Activated naive CD8-positive, alpha-beta T cell treated with anti-CD3 and anti-CD28 coated beads for 36 hours (primary cell): ENCODE measurements around the gene CD200R1L. TPM values are rescaled to one million over a fixed set of nuclear protein-coding genes. Genes with fewer than 3 reads are reported as not detected.
"Not testable (repeated sequence)": the region's sequence is repeated elsewhere in the genome, so short reads cannot be mapped to it uniquely, and the experiment has no call there.

ENCODE experiments used
- DNase-seq: peaks from one replicate; pipeline ENCODE4 v3.0.0; 2021
- H3K27ac Mint-ChIP-seq: one replicate; pipeline ENCODE4 v1.8.0; 2022; ENCODE audit warnings: mild to moderate bottlenecking, moderate library complexity, mixed read lengths
- H3K27me3 Mint-ChIP-seq: one replicate; pipeline ENCODE4 v1.8.0; 2022; ENCODE audit warnings: mild to moderate bottlenecking, mixed read lengths
- H3K36me3 Mint-ChIP-seq: one replicate; pipeline ENCODE4 v1.8.0; 2021; ENCODE audit warnings: mild to moderate bottlenecking, mixed read lengths
- H3K4me1 Mint-ChIP-seq: one replicate; pipeline ENCODE4 v1.8.0; 2021; ENCODE audit warnings: mixed read lengths
- H3K4me3 Mint-ChIP-seq: one replicate; pipeline ENCODE4 v1.8.0; 2022; ENCODE audit warnings: mild to moderate bottlenecking, moderate library complexity, mixed read lengths
- H3K9me3 Mint-ChIP-seq: one replicate; pipeline ENCODE4 v1.8.0; 2022; ENCODE audit warnings: mixed read lengths
- total RNA-seq, 2 experiments: library from RNA; stranded (reverse); gene quantifications; one replicate each; pipeline ENCODE4 v1.2.3, GENCODE V29; 2021

CD200R1L gene
- total RNA-seq, 2 experiments from 2014 or later = not detected

DNA sequence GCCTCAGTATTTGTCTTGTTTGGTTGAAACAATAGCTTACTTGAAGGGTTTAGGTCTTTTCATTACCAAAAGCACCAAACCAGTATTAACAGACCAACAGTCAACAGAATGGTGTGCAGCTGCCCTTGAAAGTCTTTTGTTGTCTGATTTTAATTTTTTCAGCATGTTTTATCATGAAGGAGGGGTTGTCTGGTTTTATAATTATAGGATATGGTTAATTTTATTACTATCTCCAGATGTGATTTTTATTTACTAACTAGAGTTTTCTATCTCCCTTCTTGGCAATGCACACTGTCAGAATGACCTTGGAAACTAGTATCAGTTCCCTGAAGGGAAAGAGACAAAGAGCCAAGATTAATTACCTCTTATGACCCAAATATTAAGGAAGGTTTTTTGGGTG lies 9.2 kb upstream of the CD200R1L start:
- Mint-ChIP-seq H3K36me3 (peaks cover 16% of the 10 kb centered on the region), H3K4me3 (no peak overlapping the region), H3K4me1 (peaks cover 23% of the 10 kb centered on the region), H3K27ac (no peak overlapping the region), H3K9me3 (peaks cover 39% of the 10 kb centered on the region), H3K27me3 (no peaks in the 10 kb centered on the region)
- DNase-seq = no peak

DNA sequence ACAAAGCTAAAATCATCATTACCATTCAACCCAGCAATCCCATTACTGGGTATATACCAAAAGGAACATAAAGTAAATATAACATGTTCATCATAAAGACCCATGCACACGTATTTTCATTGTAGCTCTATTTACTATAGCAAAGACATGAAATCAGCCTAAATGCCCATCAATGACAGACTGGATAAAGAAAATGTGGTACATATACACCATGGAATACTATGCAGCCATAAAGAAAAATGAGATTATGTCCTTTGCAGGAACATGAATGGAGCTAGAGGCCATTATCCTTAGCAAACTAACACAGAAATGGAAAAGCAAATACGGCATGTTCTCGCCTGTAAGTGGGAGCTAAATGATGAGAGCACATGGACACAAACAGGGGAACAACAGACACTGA lies 8.4 kb upstream of the CD200R1L start:
- not testable (repeated sequence) for H3K27ac Mint-ChIP-seq, DNase-seq, H3K27me3 Mint-ChIP-seq, H3K4me3 Mint-ChIP-seq
- Mint-ChIP-seq H3K9me3 (peaks cover 47% of the 10 kb centered on the region), H3K36me3 (peaks cover 23% of the 10 kb centered on the region), H3K4me1 (peaks cover 23% of the 10 kb centered on the region)

DNA sequence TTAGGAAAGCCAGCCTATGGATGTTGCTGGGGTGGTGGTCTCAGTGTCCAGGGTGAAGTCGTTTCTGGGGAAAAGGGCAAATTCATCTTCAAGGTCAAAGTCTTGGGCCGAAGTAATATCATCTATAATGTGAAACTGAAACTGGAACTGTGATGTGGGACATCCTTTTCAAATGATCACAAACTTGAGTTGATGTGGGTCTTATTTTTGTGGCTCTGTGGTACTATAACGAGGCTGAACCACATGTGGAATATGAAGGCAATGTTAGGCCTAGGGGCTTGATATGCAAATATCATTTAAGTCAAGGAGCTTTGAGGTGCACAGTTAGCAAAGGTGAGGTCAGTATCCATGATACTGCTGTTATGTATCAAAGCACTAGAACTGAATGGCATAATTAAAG lies 1.5 kb upstream of the CD200R1L start:
- no peak for DNase-seq
- Mint-ChIP-seq H3K4me1 (peaks cover 24% of the 10 kb centered on the region), H3K9me3 (peaks cover 32% of the 10 kb centered on the region), H3K27ac (peak overlapping the region; percentile 80), H3K36me3 (peaks cover 26% of the 10 kb centered on the region), H3K27me3 (no peaks in the 10 kb centered on the region), H3K4me3 (no peak overlapping the region)

DNA sequence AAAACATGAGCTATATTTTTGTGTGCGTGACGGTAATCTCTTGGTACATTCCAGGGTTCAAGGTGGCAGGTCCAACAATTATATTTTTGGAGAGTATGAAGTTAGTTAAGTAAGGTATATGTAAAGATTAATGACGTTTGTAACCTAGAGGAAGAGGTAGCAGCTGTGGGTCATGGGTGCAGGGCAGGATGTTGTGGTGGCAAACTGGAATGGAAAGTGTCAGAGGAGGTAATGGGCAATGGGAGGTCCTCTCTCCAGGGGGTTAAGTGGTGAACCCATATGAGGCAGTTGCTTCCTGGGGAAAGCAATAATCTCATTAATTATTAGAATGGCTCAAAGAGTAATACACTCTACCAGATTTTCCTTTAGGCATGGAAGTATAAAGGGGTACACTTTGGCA lies 1.0 kb upstream of the CD200R1L start:
- Mint-ChIP-seq H3K27ac (peak overlapping the region; percentile 80), H3K36me3 (peaks cover 26% of the 10 kb centered on the region), H3K4me3 (peak overlapping the region; percentile 27), H3K27me3 (no peaks in the 10 kb centered on the region), H3K9me3 (peaks cover 34% of the 10 kb centered on the region), H3K4me1 (peaks cover 24% of the 10 kb centered on the region)
- DNase-seq = peak; percentile 31

DNA sequence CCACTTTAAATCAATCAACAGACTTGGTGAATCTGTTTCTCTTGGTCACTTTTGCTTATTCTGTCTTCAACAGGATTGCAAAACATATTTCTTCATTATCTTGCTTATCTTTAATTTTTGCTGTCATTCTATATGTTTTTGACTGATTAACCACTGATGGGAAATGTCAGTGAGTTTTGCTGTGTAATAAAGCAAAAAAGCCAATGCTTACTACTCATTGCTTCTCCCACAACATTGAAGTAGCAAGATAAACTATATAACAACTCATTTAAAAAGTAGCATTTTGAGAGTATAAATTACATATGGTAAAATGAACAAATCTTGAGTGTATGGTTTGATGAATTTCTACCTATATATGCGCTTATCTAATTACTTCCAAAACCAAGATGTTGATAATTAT lies 892 bp downstream of the CD200R1L start:
- H3K27ac Mint-ChIP-seq = no peak overlapping the region
- H3K4me1 Mint-ChIP-seq = peaks cover 24% of the 10 kb centered on the region
- H3K9me3 Mint-ChIP-seq = peaks cover 19% of the 10 kb centered on the region

DNA sequence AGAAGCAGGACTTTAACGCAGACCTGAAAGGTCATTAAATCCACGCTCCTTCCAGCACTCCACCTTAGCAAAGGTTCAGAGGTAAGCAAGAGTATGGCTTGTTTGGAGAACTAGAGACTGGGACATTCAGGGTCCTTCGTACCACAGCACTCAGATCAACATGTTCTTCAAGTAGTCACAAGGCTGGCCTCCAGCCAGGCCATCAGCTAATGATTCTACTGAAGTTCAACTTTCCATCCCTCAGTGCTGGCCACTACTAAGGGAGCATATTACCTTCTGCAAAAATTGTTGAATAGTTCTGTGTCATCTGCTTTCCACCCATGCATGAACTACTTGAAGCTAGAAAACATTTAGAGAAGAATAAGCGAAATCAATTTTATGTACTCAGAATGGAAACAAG lies 17.6 kb downstream of the CD200R1L start:
- Mint-ChIP-seq H3K4me3 (no peak overlapping the region), H3K27ac (no peak overlapping the region), H3K27me3 (no peaks in the 10 kb centered on the region), H3K9me3 (no peaks in the 10 kb centered on the region), H3K4me1 (no peaks in the 10 kb centered on the region), H3K36me3 (no peaks in the 10 kb centered on the region)
- no peak for DNase-seq

More for the DNA sequence above, 892 bp downstream of the CD200R1L start:
- Mint-ChIP-seq H3K27me3 (no peaks in the 10 kb centered on the region), H3K36me3 (peaks cover 18% of the 10 kb centered on the region), H3K4me3 (no peak overlapping the region)
- DNase-seq = no peak

DNA sequence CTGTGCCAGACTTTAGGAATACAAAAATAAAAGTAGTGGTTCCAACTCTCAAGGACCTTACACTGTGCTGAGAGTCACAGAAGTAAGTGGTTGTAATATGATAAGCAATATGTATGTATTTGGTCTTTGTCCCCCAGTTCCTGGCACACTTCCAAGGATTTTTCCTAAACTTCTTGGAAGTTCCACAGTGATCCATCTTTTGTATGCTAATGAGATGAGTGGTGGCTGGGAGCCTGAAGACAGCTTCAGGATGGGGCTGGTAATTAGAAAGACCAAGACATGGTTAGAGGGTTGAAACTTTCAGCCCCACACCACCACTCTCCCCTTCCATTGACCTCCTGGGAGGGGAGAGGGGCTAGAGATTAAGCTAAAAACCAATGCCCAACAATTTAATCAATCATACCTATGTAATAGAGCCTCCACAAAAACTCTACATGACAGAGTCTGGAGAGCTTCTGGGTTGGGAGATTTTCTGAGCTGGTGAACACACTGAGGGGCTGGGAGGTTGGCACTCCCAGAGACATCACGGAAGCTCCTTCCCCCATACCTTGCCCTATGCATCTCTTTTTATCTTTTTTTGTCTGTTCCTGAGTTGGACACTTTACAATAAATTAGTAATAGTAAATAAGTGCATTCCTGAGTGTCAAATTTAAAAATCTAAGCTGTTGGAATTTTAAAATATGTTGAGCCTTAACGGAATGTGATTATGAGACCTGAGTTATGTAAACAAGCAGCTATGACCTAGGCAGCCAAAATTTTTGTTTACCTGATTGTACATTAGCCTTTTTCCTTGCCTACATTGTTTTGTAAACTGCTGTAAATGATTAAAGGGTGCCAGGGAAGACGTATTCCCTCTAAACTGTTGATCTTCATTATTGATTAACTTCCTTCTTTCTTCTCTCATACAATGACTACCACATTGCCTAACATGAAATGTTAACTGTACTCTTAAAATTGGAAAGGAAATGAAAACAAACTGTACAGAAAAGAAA lies 24.3 kb downstream of the CD200R1L start:
- H3K27me3 Mint-ChIP-seq = no peaks in the 10 kb centered on the region
- H3K4me3 Mint-ChIP-seq = no peak overlapping the region
- H3K36me3 Mint-ChIP-seq = no peaks in the 10 kb centered on the region
- H3K27ac Mint-ChIP-seq = no peak overlapping the region
- H3K9me3 Mint-ChIP-seq = peaks cover 1% of the 10 kb centered on the region
- no peaks in the 10 kb centered on the region for H3K4me1 Mint-ChIP-seq
- DNase-seq = no peak

DNA sequence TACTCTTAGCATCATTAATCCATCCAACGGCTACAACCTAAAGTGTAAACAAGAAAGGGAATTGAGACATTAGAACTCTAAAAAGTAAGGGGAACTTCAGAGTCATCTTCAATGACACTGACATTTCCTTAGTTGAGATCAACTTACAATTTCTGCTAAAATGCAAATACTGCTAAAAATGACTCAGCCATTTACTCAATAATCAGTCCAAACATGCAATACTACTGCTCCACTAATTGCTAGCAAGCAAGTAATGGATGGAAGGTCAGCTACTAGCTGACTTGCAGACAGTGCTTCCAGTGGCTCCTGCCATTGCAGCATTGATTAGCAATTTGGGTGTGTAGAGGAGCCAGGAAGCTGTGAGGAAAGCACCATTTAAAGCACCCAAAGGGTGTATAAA lies 28.4 kb downstream of the CD200R1L start:
- Mint-ChIP-seq H3K4me1 (peaks cover 5% of the 10 kb centered on the region), H3K27me3 (no peaks in the 10 kb centered on the region), H3K4me3 (no peak overlapping the region), H3K9me3 (peaks cover 1% of the 10 kb centered on the region), H3K27ac (no peak overlapping the region), H3K36me3 (no peaks in the 10 kb centered on the region)
- DNase-seq = no peak

DNA sequence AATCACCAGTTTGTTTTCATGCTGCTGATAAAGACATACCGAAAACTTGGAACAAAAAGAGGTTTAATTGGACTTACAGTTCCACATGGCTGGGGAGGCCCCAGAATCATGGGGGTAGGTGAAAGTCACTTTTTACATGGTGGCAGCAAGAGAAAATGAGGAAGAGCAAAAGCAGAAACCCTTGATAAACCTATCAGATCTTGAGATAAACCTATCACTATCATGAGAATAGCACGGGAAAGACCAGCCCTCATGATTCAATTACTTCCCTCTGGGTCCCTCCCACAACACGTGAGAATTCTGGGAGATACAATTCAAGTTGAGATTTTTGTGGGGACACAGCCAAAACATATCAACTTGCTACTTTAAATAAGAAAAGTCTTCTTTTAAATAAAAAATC lies 28.9 kb downstream of the CD200R1L start:
- Mint-ChIP-seq H3K4me3 (no peak overlapping the region), H3K27me3 (no peaks in the 10 kb centered on the region), H3K36me3 (no peaks in the 10 kb centered on the region), H3K9me3 (peaks cover 1% of the 10 kb centered on the region), H3K27ac (no peak overlapping the region), H3K4me1 (peaks cover 5% of the 10 kb centered on the region)
- DNase-seq = no peak

DNA sequence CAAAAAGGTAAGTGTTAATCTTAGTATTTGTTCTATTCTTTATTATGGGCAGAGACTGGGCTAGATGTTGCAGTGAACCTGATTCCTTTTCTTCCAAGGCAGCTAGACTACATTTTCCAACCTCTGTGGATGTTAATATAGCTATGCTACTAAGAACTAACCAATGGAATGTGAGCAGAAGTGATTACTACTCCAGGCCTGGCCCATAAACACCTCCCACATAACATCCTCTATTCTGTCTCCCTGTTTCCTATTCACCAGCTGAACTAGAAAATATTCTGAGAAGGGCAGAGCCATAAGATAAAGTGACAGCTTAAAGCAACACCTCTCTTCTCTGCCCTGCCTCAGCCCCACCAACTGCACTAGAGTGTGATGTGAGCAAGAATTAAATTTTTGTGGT lies 29.4 kb downstream of the CD200R1L start:
- H3K27ac Mint-ChIP-seq = no peak overlapping the region
- peaks cover 1% of the 10 kb centered on the region for H3K9me3 Mint-ChIP-seq
- H3K4me3 Mint-ChIP-seq = no peak overlapping the region
- no peaks in the 10 kb centered on the region for H3K27me3 Mint-ChIP-seq
- peaks cover 5% of the 10 kb centered on the region for H3K4me1 Mint-ChIP-seq
- no peaks in the 10 kb centered on the region for H3K36me3 Mint-ChIP-seq
- no peak for DNase-seq

DNA sequence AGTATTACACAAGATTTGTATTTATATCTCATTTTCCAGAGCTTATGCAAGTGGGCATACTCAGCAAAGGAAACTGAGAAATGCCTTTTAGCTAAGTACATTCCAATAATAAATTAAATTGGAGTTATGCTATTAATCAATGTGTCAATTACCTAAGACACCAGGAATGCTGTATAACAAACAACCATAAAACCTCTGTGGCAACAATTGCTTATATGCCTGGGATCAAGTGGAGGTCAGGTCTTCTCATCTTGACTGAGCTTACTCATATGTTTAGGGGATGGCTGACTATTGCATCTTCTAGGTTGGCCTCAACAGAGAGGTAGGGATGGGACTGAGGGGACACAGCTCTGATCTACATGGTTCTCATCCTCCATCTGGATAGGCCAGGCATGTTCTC lies 30.7 kb downstream of the CD200R1L start:
- no peaks in the 10 kb centered on the region for H3K27me3 Mint-ChIP-seq

DNA sequence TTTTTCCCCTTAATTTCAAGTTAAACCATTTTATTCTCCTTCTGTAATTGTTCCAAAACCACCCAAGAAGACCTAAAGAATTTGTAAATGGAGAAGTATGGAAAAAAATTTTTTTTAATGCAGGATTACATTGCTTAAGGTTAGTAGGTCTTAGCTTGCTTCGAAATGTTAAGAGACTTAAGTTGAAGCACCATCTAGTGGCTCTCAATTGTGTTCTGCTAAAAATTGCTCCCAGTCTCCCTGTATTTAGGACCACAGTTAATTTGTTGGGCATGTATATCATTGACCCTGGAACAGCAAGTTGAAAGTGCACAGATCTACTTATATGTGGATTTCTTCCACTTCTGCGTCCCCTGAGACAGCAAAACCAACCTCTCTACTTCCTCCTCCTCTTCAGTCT lies 32.4 kb downstream of the CD200R1L start:
- Mint-ChIP-seq H3K4me1 (peaks cover 8% of the 10 kb centered on the region), H3K4me3 (no peak overlapping the region), H3K36me3 (no peaks in the 10 kb centered on the region), H3K9me3 (peaks cover 1% of the 10 kb centered on the region), H3K27ac (no peak overlapping the region), H3K27me3 (no peaks in the 10 kb centered on the region)
- DNase-seq = no peak

More for the DNA sequence above, 30.7 kb downstream of the CD200R1L start:
- H3K4me1 Mint-ChIP-seq = peaks cover 8% of the 10 kb centered on the region
- H3K4me3 Mint-ChIP-seq = no peak overlapping the region
- H3K27ac Mint-ChIP-seq = no peak overlapping the region
- no peaks in the 10 kb centered on the region for H3K36me3 Mint-ChIP-seq
- H3K9me3 Mint-ChIP-seq = peaks cover 1% of the 10 kb centered on the region
- DNase-seq = no peak

DNA sequence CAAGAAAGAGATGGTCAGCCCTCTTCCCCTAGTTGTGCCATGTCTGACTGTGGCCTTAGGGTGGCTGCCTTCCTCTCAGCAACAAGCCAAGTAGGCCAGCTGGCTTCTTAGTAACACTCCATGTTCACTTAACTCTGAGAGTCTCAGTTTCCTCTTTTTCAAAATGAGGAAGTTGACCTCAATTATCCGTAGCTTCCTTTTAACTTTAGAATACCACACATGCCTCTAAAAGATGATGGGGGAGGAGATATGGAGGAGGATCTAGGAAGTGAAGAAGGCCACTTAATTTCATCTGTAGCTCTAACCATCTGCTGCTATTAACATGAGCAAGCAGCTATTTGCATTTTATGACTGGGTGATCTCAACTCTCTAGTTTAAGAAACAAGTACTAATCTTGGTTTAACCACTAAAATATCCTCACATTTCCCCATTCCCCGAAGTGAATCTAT lies 32.9 kb downstream of the CD200R1L start:
- H3K4me1 Mint-ChIP-seq = peaks cover 8% of the 10 kb centered on the region
- no peaks in the 10 kb centered on the region for H3K27me3 Mint-ChIP-seq
- peaks cover under 1% of the 10 kb centered on the region for H3K9me3 Mint-ChIP-seq
- no peak overlapping the region for H3K4me3 Mint-ChIP-seq
- H3K36me3 Mint-ChIP-seq = no peaks in the 10 kb centered on the region
- H3K27ac Mint-ChIP-seq = no peak overlapping the region
- DNase-seq = no peak

DNA sequence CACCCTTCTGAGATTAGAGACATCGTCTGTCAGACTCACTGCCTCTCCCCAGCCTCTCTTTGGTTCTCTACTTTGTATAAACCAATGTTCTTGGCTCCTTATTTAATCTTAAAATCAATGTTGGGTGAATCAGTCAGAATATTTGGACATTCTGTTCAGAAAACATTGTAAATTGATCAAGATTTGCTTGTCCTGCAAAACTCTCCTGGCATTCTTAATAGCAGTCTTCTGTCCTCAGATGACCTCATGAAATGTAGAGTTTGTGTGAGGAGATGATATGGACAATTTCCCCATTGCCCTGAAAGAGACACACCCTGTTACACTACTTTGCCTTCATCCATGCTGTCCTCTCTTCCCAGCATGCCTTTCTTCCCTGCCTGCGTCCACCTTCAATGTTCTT lies 33.6 kb downstream of the CD200R1L start:
- Mint-ChIP-seq H3K27me3 (no peaks in the 10 kb centered on the region), H3K4me3 (no peak overlapping the region), H3K36me3 (no peaks in the 10 kb centered on the region), H3K27ac (no peak overlapping the region), H3K4me1 (peaks cover 8% of the 10 kb centered on the region), H3K9me3 (no peaks in the 10 kb centered on the region)
- DNase-seq = no peak

DNA sequence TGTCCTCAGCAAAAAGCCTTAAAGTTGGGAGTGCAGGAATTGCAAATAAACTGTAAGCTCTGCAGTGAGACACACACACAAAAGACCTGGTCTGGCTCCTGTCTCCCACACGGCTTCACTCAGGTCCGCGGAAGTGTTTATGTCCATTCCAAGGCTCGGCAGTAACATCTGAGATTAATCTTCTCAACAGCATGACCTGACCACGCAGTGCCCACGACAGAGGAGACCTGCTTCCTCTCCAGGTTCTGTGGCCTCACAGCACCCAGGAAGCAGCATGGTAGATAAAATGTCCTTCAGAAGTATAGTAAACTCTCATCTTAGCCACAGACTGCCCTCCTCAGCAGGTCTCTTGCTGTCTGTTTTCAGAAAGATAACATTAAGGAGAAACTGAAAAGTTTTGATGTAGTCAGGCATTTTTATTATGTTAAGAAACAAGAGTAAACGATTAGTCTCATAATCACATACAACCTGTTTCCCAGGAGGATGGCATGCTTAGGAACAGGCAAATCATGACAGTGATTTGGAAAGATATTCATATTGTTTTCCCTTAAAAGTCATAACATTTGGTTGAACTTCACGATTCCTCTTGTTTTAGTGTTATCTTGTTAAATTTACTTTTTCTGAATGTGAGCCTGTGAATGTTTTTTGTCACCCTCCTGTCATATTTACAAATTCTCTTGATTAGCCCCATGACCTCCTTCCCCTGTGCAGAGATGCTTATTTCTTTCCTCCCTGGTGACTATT lies 34.6 kb downstream of the CD200R1L start:
- DNase-seq = no peak
- Mint-ChIP-seq H3K36me3 (no peaks in the 10 kb centered on the region), H3K4me3 (no peak overlapping the region)

More for the DNA sequence above, 34.6 kb downstream of the CD200R1L start:
- Mint-ChIP-seq H3K27ac (no peak overlapping the region), H3K4me1 (peaks cover 8% of the 10 kb centered on the region), H3K27me3 (no peaks in the 10 kb centered on the region), H3K9me3 (no peaks in the 10 kb centered on the region)
